GM12878 (cell line): Measurements from ENCODE around the gene TUBB1. TPM values are rescaled to one million over a fixed set of nuclear protein-coding genes. Genes with fewer than 3 reads are reported as not detected.

ENCODE experiments used
- ATAC-seq: fragments of 200-7000 bp; cut with Tn5 transposase; 3 replicates; pipeline ENCODE4 v1.9.1; 2020; ENCODE audit warnings: mild to moderate bottlenecking, moderate library complexity
- BruUV-seq: library from RNA; stranded (reverse); fragments of 400-500 nt; replicated peaks from 2 replicates; lab custom pipeline; 2021; lab: Mats Ljungman, UMichigan
- CTCF ChIA-PET: fragments of 300-600 bp; sonication (Branson Sonifier 250); formaldehyde crosslinking; extraction: SDS; loops from one replicate; lab custom pipeline; 2021; ENCODE audit warnings: inconsistent platforms; lab: Yijun Ruan, JAX
- POLR2A ChIA-PET: fragments of 350-600 bp; formaldehyde crosslinking; extraction: SDS; loops from one replicate; lab custom pipeline; 2021; ENCODE audit warnings: inconsistent platforms; lab: Charles Lee
- RAD21 ChIA-PET: fragments of 300-600 bp; sonication (Branson Sonifier 250); formaldehyde crosslinking; loops from one replicate; lab custom pipeline; 2023; ENCODE audit warnings: antibody characterized with exemption; ENCODE audit not compliant: unreplicated experiment; lab: Charles Lee
- SMC1A ChIA-PET: fragments of 300-600 bp; sonication (Branson Sonifier 250); formaldehyde crosslinking; loops from one replicate; lab custom pipeline; 2023; ENCODE audit not compliant: unreplicated experiment, uncharacterized antibody; lab: Charles Lee
- DNase-seq: peaks from one replicate; pipeline ENCODE4 v3.0.0-alpha.2; 2011; ENCODE audit warnings: low read depth, low spot score
- FAIRE-seq: peaks from 3 replicates; lab custom pipeline; 2011; peaks lifted over from hg19 to GRCh38; lab: Jason Lieb, UNC
- H2AFZ ChIP-seq: 2 replicates; pipeline ENCODE4 v1.6.0; 2011; ENCODE audit warnings: low read depth, low read length, control low read depth; ENCODE audit not compliant: control insufficient read depth
- H3K27ac ChIP-seq: 2 replicates; pipeline ENCODE4 v1.5.1; 2011; ENCODE audit warnings: control low read depth; ENCODE audit not compliant: control insufficient read depth, insufficient read depth
- H3K27me3 ChIP-seq, 2 experiments: replicated peaks in 1 of 2; 2 replicates each; pipeline versions ENCODE4 v1.6.0 to v1.6.1; 2011; ENCODE audit warnings: low read length in 1 of 2; ENCODE audit not compliant: control insufficient read depth in 2 of 2, insufficient read depth in 2 of 2
- H3K36me3 ChIP-seq, 2 experiments: 2 replicates each; pipeline ENCODE4 v1.5.1; 2011; ENCODE audit warnings: low read length in 1 of 2; ENCODE audit not compliant: control insufficient read depth in 2 of 2, insufficient read depth in 2 of 2
- H3K4me1 ChIP-seq: 2 replicates; pipeline ENCODE4 v1.6.1; 2011; ENCODE audit warnings: mild to moderate bottlenecking, low read length, moderate library complexity, mixed read lengths; ENCODE audit not compliant: control insufficient read depth, insufficient read depth
- H3K4me2 ChIP-seq: 2 replicates; pipeline ENCODE4 v1.6.0; 2011; ENCODE audit warnings: control low read depth; ENCODE audit not compliant: control insufficient read depth, insufficient read depth
- H3K4me3 ChIP-seq: fragments of 200-600 bp; sonication (generic); 2 replicates; pipeline ENCODE4 v1.5.1; 2016
- H3K79me2 ChIP-seq: 2 replicates; pipeline ENCODE4 v1.6.0; 2011; ENCODE audit warnings: low read length; ENCODE audit not compliant: control insufficient read depth, insufficient read depth
- H3K9ac ChIP-seq: 2 replicates; pipeline ENCODE4 v1.8.0; 2011; ENCODE audit warnings: low read length, control low read depth, mixed read lengths; ENCODE audit not compliant: control insufficient read depth, insufficient read depth
- H3K9me3 ChIP-seq: replicated peaks from 3 replicates; pipeline ENCODE4 v1.5.1; 2011; ENCODE audit warnings: mild to moderate bottlenecking, low read length; ENCODE audit not compliant: control insufficient read depth, insufficient read depth
- H4K20me1 ChIP-seq: 2 replicates; pipeline ENCODE4 v1.6.0; 2011; ENCODE audit not compliant: control insufficient read depth, insufficient read depth
- ASH2L ChIP-seq: fragments of 300-600, 200-600 bp; sonication (generic); IDR thresholded peaks from 2 replicates; pipeline ENCODE4 v1.6.1; 2017; ENCODE audit warnings: low read depth, mild to moderate bottlenecking, borderline replicate concordance
- KDM1A ChIP-seq: fragments of 200-600 bp; sonication (generic); IDR thresholded peaks from 2 replicates; pipeline ENCODE4 v1.6.1; 2016; ENCODE audit warnings: borderline replicate concordance
- MEF2A ChIP-seq: IDR thresholded peaks from 2 replicates; pipeline ENCODE4 v1.6.1; 2011; ENCODE audit warnings: low read depth, mild to moderate bottlenecking, low read length, moderate library complexity; ENCODE audit not compliant: insufficient read depth
- MYB ChIP-seq: fragments of 150-350 bp; IDR thresholded peaks from 2 replicates; pipeline ENCODE4 v1.6.1; 2014; ENCODE audit warnings: mild to moderate bottlenecking, low read depth, low read length, borderline replicate concordance
- NFYA ChIP-seq: IDR thresholded peaks from 2 replicates; pipeline ENCODE4 v1.6.1; 2011; ENCODE audit warnings: low read depth, mild to moderate bottlenecking, low read length, improper control_type of control experiment, borderline replicate concordance
- NR2C2 ChIP-seq: IDR thresholded peaks from 2 replicates; pipeline ENCODE4 v1.6.1; 2011; ENCODE audit warnings: borderline replicate concordance, low read depth; ENCODE audit not compliant: control insufficient read depth, insufficient read length
- RB1 ChIP-seq: fragments of 450-650 bp; formaldehyde crosslinking; IDR thresholded peaks from 2 replicates; pipeline ENCODE4 v1.6.1; 2017; ENCODE audit warnings: mild to moderate bottlenecking, borderline replicate concordance
- RCOR1 ChIP-seq: conservative IDR thresholded peaks from 2 replicates; pipeline ENCODE4 v1.6.1; 2012; ENCODE audit warnings: low read depth, low read length, improper control_type of control experiment
- STAT1 ChIP-seq: fragments of 450-650 bp; conservative IDR thresholded peaks from 2 replicates; pipeline ENCODE4 v1.6.1; 2014; ENCODE audit warnings: antibody characterized with exemption, mild to moderate bottlenecking
- TBL1XR1 ChIP-seq: IDR thresholded peaks from 2 replicates; pipeline ENCODE4 v1.6.1; 2012; ENCODE audit warnings: low read depth, low read length, improper control_type of control experiment
- YBX1 ChIP-seq: fragments of 450-650 bp; IDR thresholded peaks from 2 replicates; pipeline ENCODE4 v1.6.1; 2016; ENCODE audit warnings: antibody characterized with exemption
- ZNF217 ChIP-seq: fragments of 450-650 bp; IDR thresholded peaks from 2 replicates; pipeline ENCODE4 v1.6.1; 2017; ENCODE audit warnings: antibody characterized with exemption, mild to moderate bottlenecking
- ZSCAN29 ChIP-seq: fragments of 450-650 bp; IDR thresholded peaks from 2 replicates; pipeline ENCODE4 v1.6.1; 2017; ENCODE audit warnings: mild to moderate bottlenecking, moderate library complexity
- WGBS: methylation state at CpG from one replicate; pipeline ENCODE4 v1.1.6; 2016; ENCODE audit warnings: low lambda C conversion rate; ENCODE audit not compliant: insufficient replicate concordance, insufficient coverage; ENCODE audit errors: missing lambda C conversion rate; 5-methylcytosine and 5-hydroxymethylcytosine counted together
- in situ Hi-C: fragments of 300-500 bp; cut with MboI; formaldehyde crosslinking; loops from 9 replicates; pipeline ENCODE4 v1.14.3; 2018; ENCODE audit warnings: mixed read lengths
- intact Hi-C: fragments of 100-400 bp; cut with micrococcal nuclease; formaldehyde crosslinking; loops from one replicate; pipeline ENCODE4 v1.14.2; 2022; ENCODE audit not compliant: unreplicated experiment
- polyA plus RNA-seq, 11 experiments: library from polyadenylated mRNA; depleted of rRNA in 4 of 11; unstranded in 6 of 11; stranded (reverse) in 5 of 11; fragments of >200 nt; fragmentation: Nextera tagmentation in 4 of 11; fragmentation: Illumina TruSeq in 1 of 11; extraction: Ambion mirVana in 4 of 11; extraction: Trizol in 1 of 11; gene quantifications; 1 replicate in 1 of 11; 2 replicates in 10 of 11; pipeline versions ENCODE4 v1.2.1 to v1.2.3, GENCODE V29; 2011 to 2016; ENCODE audit warnings: inconsistent platforms in 2 of 11, missing spikeins in 2 of 11, low read depth in 1 of 11
- total RNA-seq, 4 experiments: library from RNA; depleted of rRNA in 3 of 4; stranded (reverse); fragments of >200 nt in 3 of 4; fragmentation: Illumina TruSeq in 1 of 4; extraction: Trizol in 1 of 4; gene quantifications; 2 replicates each; pipeline versions ENCODE4 v1.2.1 to v1.2.3, GENCODE V29; 2013 to 2021
- TF ChIP-seq, protein P1 (sequence below): IDR thresholded peaks from 2 replicates; pipeline ENCODE4 v1.6.1; 2011; ENCODE audit warnings: low read depth, mild to moderate bottlenecking, low read length, moderate library complexity, borderline replicate concordance; ENCODE audit errors: extremely low read depth
- TF ChIP-seq, protein P2 (sequence below): fragments of 450-650 bp; IDR thresholded peaks from 2 replicates; pipeline ENCODE4 v1.6.1; 2018; ENCODE audit warnings: borderline replicate concordance, mild to moderate bottlenecking; ENCODE audit not compliant: partially characterized antibody
- TF ChIP-seq, protein P3 (sequence below): IDR thresholded peaks from 2 replicates; pipeline ENCODE4 v1.6.1; 2012; ENCODE audit warnings: improper control_type of control experiment, low read depth, low read length; ENCODE audit not compliant: insufficient replicate concordance

The TUBB1 gene
- total and polyA plus RNA-seq, 10 of the 15 experiments (the other 5 are each of a cell fraction or from before 2014, with no cell fraction given): 0.02 to 0.20 (median 0.06) TPM; not detected in 3

DNA sequence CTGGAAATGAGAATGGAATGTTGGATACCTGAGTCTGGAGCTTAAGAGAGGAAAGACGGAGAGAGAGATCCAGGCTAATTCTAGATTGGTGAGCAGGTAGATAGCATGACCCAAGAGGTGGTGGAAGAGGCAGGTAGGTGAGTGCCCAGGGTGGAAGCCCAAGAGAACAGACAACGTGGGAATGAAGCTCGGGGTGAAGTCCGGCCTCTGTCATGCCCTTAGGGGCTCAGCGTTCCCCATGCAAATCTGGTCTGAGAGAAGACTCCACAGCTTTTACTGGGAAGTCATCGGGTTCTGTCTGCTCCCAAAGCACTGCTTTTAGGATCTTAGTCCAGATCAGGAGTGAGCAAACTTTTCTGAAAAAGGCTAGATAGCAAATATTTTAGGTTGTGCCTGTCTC is 34.5 kb upstream of the TUBB1 start:
- Histone ChIP-seq H3K27me3 (no peaks in the 10 kb centered on the region), H2AFZ (no peak overlapping the region), H3K27ac (no peak overlapping the region), H3K4me1 (peaks cover 14% of the 10 kb centered on the region), H3K9ac (no peak overlapping the region), H3K4me2 (peak overlapping the region; percentile 52), H4K20me1 (no peaks in the 10 kb centered on the region), H3K4me3 (peak overlapping the region; percentile 27), H3K79me2 (peaks cover 49% of the 10 kb centered on the region), H3K36me3 (peaks cover 14 to 23% of the 10 kb centered on the region in 2 experiments), H3K9me3 (no peaks in the 10 kb centered on the region)
- ATAC-seq (no peak), FAIRE-seq (no peak), DNase-seq (no peak)
- intact Hi-C loops: loop anchor here (2.0 to 10.0 kb wide), 4 partner anchors 20 to 330 kb away; partner anchors contain the start of genes ATP5F1E and STX16
- POLR2A ChIA-PET: interaction anchor here (1.0 to 2.3 kb wide), 6 partner anchors 8 to 93 kb away, joined by 3 to 11 read pairs (median 3); partner anchors contain the start of gene ATP5F1E
- RAD21 ChIA-PET: no interaction called here
- in situ Hi-C loops: loop anchor here (5.0 kb wide), 1 partner anchor 77 kb away; no protein-coding TSS in a partner anchor
- CTCF ChIA-PET: interaction anchor here (0.6 kb wide), 1 partner anchor 254 kb away, joined by 3 read pairs; no protein-coding TSS in a partner anchor
- SMC1A ChIA-PET: interaction anchor here (1.0 to 1.6 kb wide), 4 partner anchors 22 to 77 kb away, joined by 3 to 8 read pairs (median 4); no protein-coding TSS in a partner anchor
- 94% methylated on average over 6 of the region's 6 CpGs for WGBS
- BruUV-seq: TSS peak; percentile 38
- TF ChIP-seq RCOR1 (no peak), NFYA (no peak), MEF2A (no peak), YBX1 (no peak), NR2C2 (no peak), ZSCAN29 (no peak), ZNF217 (no peak), STAT1 (no peak), KDM1A (no peak), MYB (no peak), RB1 (no peak), ASH2L (no peak), TBL1XR1 (no peak)
- TF ChIP-seq, protein P1, sequence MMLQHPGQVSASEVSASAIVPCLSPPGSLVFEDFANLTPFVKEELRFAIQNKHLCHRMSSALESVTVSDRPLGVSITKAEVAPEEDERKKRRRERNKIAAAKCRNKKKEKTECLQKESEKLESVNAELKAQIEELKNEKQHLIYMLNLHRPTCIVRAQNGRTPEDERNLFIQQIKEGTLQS: no peak
- TF ChIP-seq, protein P2, sequence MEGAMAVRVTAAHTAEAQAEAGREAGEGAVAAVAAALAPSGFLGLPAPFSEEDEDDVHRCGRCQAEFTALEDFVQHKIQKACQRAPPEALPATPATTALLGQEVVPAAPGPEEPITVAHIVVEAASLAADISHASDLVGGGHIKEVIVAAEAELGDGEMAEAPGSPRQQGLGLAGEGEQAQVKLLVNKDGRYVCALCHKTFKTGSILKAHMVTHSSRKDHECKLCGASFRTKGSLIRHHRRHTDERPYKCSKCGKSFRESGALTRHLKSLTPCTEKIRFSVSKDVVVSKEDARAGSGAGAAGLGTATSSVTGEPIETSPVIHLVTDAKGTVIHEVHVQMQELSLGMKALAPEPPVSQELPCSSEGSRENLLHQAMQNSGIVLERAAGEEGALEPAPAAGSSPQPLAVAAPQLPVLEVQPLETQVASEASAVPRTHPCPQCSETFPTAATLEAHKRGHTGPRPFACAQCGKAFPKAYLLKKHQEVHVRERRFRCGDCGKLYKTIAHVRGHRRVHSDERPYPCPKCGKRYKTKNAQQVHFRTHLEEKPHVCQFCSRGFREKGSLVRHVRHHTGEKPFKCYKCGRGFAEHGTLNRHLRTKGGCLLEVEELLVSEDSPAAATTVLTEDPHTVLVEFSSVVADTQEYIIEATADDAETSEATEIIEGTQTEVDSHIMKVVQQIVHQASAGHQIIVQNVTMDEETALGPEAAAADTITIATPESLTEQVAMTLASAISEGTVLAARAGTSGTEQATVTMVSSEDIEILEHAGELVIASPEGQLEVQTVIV: no peak
- TF ChIP-seq, protein P3, sequence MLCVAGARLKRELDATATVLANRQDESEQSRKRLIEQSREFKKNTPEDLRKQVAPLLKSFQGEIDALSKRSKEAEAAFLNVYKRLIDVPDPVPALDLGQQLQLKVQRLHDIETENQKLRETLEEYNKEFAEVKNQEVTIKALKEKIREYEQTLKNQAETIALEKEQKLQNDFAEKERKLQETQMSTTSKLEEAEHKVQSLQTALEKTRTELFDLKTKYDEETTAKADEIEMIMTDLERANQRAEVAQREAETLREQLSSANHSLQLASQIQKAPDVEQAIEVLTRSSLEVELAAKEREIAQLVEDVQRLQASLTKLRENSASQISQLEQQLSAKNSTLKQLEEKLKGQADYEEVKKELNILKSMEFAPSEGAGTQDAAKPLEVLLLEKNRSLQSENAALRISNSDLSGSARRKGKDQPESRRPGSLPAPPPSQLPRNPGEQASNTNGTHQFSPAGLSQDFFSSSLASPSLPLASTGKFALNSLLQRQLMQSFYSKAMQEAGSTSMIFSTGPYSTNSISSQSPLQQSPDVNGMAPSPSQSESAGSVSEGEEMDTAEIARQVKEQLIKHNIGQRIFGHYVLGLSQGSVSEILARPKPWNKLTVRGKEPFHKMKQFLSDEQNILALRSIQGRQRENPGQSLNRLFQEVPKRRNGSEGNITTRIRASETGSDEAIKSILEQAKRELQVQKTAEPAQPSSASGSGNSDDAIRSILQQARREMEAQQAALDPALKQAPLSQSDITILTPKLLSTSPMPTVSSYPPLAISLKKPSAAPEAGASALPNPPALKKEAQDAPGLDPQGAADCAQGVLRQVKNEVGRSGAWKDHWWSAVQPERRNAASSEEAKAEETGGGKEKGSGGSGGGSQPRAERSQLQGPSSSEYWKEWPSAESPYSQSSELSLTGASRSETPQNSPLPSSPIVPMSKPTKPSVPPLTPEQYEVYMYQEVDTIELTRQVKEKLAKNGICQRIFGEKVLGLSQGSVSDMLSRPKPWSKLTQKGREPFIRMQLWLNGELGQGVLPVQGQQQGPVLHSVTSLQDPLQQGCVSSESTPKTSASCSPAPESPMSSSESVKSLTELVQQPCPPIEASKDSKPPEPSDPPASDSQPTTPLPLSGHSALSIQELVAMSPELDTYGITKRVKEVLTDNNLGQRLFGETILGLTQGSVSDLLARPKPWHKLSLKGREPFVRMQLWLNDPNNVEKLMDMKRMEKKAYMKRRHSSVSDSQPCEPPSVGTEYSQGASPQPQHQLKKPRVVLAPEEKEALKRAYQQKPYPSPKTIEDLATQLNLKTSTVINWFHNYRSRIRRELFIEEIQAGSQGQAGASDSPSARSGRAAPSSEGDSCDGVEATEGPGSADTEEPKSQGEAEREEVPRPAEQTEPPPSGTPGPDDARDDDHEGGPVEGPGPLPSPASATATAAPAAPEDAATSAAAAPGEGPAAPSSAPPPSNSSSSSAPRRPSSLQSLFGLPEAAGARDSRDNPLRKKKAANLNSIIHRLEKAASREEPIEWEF: no peak
